Measurements from ENCODE around the gene TBL2.
"Not testable (repeated sequence)": the region's sequence is repeated elsewhere in the genome, so short reads cannot be mapped to it uniquely, and the experiment has no call there.

DNA sequence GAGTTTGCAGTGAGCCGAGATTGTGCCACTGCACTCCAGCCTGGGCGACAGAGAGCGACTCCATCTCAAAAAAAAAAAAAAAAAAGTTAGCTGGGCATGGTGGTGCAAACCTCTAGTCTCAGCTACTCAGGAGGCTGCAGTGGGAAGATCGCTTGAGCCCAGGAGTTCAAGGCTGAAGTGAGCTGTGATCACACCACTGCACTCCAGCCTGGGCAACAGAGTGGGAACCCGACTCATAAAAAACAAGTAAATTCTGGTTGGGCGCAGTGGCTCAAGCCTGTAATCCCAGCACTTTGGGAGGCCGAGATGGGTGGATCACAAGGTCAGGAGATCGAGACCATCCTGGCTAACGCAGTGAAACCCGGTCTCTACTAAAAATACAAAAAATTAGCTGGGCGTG, 41.0 kb upstream of the TBL2 start:
- TF ChIP-seq EZH2 (IDR thresholded peaks at IDR 0.05; ENCODE audit: low read depth, unreplicated experiment); EZH2phosphoT487 (IDR thresholded peaks at IDR 0.05; ENCODE audit: unreplicated experiment); CTCF (conservative IDR thresholded peaks at IDR 0.05; ENCODE audit: low read depth in 2 of 2); POLR2AphosphoS5 (IDR thresholded peaks at IDR 0.05; ENCODE audit: low read depth): not testable (repeated sequence)
- TF ChIP-seq, protein P1, sequence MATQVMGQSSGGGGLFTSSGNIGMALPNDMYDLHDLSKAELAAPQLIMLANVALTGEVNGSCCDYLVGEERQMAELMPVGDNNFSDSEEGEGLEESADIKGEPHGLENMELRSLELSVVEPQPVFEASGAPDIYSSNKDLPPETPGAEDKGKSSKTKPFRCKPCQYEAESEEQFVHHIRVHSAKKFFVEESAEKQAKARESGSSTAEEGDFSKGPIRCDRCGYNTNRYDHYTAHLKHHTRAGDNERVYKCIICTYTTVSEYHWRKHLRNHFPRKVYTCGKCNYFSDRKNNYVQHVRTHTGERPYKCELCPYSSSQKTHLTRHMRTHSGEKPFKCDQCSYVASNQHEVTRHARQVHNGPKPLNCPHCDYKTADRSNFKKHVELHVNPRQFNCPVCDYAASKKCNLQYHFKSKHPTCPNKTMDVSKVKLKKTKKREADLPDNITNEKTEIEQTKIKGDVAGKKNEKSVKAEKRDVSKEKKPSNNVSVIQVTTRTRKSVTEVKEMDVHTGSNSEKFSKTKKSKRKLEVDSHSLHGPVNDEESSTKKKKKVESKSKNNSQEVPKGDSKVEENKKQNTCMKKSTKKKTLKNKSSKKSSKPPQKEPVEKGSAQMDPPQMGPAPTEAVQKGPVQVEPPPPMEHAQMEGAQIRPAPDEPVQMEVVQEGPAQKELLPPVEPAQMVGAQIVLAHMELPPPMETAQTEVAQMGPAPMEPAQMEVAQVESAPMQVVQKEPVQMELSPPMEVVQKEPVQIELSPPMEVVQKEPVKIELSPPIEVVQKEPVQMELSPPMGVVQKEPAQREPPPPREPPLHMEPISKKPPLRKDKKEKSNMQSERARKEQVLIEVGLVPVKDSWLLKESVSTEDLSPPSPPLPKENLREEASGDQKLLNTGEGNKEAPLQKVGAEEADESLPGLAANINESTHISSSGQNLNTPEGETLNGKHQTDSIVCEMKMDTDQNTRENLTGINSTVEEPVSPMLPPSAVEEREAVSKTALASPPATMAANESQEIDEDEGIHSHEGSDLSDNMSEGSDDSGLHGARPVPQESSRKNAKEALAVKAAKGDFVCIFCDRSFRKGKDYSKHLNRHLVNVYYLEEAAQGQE (IDR thresholded peaks at IDR 0.05; ENCODE audit: unreplicated experiment) = not testable (repeated sequence)
